CD4-positive, alpha-beta T cell treated with Interleukin-6 at 100 ng/mL for 8 hours (primary cell): ENCODE data around the gene ACTN4.
A peak's percentile ranks its signal among the peaks of the same experiment; 100 is the strongest.

Experiments used
- DNase-seq: peaks from one replicate; pipeline ENCODE4 v3.0.0-alpha.2; 2020; ENCODE audit warnings: mixed read lengths, low spot score

The ACTN4 gene

DNA sequence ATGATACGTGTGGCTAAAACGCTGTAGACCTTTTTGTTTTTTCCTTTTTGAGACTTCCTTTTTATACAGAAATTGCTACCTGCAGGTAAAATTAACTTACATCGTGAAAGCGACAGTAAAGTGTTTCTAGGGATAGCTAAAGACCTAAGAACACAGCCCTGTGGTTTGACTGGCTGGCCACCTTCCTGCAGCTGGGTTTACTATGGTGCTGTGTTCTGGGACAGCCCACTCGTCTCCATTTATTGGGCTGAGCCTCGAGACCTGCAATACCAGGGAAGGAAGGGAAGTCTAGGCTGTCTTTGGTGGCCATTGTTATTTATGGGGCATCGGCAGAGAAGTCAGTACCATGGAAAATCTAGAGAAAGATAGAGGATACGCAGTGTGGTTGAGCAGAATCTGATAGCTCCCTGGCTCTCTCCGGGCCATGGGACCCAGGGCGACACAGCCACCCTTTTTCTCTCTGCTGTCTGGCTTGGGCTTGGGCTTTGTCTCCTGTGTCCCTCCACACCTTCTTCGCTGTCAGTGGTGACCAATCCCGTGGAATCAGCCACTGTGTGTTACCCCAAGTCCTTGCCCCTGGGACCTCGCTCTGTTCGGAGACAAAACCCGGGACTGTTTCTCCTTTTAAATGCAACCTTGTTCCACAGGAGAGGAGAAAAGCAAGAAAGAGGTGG lies 30.9 kb downstream of the ACTN4 start:
- no peak for DNase-seq

- DNase-seq = no peak
These were observed 31.5 kb downstream of the ACTN4 start for GRCh38 chr19:38678891-38679494.

GRCh38 chr19:38679839-38680238 lies 32.4 kb downstream of the ACTN4 start:
- DNase-seq = no peak

GRCh38 chr19:38682195-38682867 lies 34.9 kb downstream of the ACTN4 start:
- no peak for DNase-seq

GRCh38 chr19:38682872-38683392 lies 35.5 kb downstream of the ACTN4 start:
- DNase-seq = no peak

- peak; percentile 55 for DNase-seq
These were observed 36.1 kb downstream of the ACTN4 start for GRCh38 chr19:38683393-38684077.

DNA sequence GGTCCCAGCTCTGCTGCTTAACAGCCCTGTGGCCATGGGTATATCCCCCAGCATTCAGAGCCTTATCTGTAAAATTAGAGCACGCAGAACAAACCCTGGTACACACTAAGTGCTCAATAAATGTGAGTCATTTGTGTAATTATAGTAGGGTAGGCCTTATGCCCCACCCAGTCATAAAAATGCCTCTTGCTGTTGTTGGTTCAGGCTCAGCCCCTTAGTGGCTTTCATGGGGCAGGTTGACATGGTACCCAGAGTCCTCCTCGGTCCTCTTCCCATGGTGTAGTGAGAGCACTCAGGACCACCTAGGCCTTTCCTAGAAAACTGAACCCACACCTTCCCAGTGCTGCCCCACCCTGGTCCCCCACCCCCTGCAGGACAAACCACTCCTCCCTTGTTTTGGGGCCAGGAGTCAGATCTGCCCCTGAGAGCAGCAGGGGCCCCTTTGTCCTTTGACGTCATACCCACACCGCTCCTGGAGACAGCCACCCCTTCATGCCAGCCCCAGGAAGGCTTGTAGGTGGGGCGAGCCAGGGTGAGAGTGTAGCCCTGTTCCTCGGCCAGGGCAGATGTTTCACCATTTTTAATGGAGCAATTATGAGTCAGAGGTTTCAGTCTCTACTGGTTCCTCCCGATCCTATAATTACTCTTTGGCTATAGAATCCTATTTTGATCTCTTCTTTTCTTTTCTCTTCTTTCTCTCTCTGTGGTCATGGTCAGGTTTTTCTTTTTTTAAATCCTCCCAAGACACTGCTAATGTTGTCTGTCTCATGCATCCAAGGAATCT lies 36.8 kb downstream of the ACTN4 start:
- DNase-seq = no peak

DNA sequence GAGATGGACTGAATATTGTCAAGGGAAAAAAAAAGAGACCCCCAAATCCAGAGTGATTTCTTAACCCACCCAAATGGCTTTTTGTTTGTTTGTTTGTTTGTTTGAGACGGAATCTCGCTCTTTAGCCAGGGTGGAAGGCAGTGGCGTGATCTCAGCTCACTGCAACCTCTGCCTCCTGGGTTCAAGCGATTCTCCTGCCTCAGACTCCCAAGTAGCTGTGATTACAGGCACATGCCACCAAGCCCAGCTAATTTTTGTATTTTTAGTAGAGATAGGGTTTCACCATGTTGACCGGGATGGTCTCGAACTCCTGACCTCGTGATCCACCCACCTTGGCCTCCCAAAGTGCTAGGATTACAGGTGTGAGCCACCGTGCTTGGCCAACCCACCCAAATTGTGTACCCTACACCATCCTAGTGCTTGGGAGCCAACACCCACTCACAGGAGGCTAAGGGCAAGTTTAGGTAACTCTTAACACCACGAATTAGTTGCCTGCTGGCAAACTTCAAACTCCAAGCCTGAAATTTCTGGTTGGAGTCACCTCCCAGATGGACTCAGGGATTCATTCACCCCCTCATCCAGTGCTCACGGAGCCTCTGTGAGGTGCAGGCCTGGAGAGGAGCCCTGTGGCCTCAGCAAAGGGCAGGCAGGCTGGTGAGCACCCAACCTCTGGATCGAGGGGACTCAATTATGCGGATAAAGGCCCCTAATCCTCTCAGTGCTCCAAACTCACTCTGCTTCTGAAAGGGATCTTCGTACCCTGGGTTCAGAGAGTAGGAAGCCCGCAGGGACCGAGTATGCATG lies 37.6 kb downstream of the ACTN4 start:
- no peak for DNase-seq

- DNase-seq = no peak
These were observed 38.4 kb downstream of the ACTN4 start for GRCh38 chr19:38685666-38686529.

GRCh38 chr19:38686530-38686888 lies 39.1 kb downstream of the ACTN4 start:
- DNase-seq = peak; percentile 31

- no peak for DNase-seq
These were observed 40.5 kb downstream of the ACTN4 start for GRCh38 chr19:38687837-38688378.

DNA sequence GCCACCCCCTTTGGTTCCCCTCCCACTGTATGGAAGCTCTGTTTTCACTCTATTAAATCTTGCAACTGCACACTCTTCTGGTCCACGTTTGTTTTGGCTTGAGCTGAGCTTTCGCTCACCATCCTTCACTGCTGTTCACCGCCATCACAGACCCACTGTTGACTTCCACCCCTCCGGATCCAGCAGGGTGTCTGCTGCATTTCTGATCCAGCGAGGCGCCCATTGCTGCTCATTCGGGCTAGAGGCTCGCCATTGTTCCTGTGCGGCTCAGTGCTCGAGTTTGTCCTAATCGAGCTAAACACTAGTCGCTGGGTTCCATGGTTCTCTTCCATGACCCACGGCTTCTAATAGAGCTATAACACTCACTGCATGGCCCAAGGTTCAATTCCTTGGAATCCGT lies 42.7 kb downstream of the ACTN4 start:
- no peak for DNase-seq

DNA sequence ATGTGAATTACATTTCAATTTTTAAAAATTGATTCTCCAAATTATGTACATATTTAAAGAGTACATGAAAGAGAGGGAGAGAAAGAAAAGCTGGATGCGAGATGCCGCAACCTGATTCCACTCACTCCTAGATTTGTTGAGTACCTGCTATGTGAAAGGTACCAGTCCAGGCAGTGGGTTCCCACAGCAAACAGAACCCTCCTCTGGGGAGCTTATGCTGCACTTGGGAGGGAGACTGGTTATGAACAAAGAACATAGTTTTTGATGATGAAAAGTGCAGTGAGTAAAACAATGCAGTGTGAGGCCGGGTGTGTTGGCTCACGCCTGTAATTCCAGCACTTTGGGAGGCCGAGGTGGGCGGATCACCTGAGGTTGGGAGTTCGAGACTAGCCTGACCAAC lies 43.4 kb downstream of the ACTN4 start:
- DNase-seq = no peak

DNA sequence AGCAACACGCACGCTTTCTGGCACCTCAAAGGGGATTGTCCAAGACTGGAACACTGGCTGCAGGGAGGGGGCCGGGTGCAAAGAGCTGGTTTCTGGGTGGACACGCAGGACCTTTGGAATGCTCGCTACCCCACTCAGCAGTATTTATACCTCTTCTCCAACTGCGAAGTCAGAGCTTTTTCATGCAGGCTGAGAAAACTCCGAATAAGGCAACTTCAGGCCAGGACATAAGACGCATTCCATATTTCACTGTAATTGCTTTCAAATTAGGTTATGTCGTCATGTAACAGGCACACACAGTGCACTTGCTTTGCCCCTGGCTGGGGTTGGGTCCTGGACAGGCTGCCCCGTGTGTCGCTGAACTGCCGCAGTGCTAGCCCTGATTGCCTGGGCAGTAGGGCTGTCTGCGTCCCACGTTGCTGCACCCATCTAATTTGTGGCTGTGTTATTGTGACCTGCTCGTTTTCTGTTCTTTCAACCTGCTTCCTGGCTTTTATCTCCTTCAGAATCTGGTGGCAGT lies 44.5 kb downstream of the ACTN4 start:
- DNase-seq = no peak

DNA sequence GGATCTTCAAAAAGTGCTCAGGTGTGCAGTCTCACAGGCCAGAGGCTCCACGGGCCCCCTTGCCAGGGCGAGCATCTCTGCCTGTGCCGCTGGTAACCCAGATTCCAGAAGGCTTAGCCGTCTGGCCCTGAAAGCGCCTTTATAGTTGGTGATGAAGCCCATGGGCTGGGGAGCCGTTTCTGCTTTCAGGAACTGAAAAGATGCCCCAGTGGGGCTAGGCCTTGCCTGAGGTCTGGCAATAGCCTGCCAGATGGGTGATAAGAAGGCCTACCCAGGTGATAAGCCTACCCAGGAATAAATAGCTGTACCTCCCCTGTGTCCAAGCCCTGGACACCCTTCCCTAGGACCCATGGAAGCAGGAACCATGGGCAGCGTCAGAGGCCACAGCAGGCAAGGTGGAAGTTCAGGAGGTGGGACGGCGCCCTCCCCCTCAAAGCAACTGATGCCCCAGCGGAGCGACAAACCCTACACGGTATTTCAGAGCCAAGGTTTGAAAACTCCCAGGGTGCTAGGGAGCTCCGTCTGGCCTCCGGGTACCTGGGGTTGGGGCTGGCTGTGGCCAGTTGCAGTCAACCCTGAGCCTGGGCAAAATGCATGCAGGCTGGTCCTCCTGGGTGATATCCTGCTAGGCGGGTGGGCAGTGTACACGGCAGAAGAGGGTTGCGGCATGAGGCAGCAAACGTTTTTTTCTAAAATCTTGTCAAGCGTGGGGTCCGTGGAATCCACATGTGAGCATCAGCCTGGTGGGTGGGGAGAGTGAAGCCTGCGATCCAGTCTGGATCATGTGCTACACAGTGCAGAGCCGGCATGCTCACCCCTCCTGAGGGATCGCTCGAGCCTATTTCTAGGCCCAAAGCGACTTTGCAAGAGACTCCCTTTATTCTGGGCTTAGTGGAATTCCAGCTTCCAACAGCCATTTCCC lies 45.3 kb downstream of the ACTN4 start:
- no peak for DNase-seq

- DNase-seq = peak; percentile 61
These were observed 46.2 kb downstream of the ACTN4 start for GRCh38 chr19:38693380-38694223.

GRCh38 chr19:38695317-38695683 lies 47.9 kb downstream of the ACTN4 start:
- no peak for DNase-seq
